GM18505 (cell line): ENCODE data around the gene ITGAL.

Source experiments
- ATAC-seq: cut with Tn5 transposase; IDR thresholded peaks from one replicate; pipeline ENCODE4 v1.9.1; 2021; ENCODE audit not compliant: unreplicated experiment
- POLR2A ChIP-seq: IDR thresholded peaks from 4 replicates; pipeline ENCODE4 v1.6.1; 2011; ENCODE audit warnings: borderline replicate concordance; ENCODE audit not compliant: insufficient read depth, insufficient read length; ENCODE audit errors: extremely low read depth

The ITGAL gene

GRCh38 chr16:30558789-30559377 lies 86.3 kb downstream of the ITGAL start:
- no peak for TF ChIP-seq POLR2A
- no peak for ATAC-seq

DNA sequence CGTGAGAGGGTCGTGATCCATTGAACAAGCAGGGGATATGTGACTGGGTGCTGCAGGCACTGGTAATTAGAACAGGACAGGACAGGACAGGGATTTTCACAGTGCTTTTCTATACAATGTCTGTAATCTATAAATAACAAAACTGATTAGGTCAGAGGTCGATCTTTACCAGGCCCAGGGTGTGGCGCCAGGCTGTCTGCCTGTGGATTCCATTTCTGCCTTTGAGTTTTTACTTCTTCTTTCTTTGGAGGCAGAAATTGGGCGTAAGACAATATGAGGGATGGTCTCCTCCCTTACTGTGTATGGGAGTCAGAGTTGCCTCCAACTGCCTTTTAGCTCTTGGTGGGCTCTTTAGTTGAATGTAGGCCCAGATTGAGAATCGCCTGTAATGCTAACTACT lies 87.1 kb downstream of the ITGAL start:
- TF ChIP-seq POLR2A, result no peak
- ATAC-seq, result no peak

DNA sequence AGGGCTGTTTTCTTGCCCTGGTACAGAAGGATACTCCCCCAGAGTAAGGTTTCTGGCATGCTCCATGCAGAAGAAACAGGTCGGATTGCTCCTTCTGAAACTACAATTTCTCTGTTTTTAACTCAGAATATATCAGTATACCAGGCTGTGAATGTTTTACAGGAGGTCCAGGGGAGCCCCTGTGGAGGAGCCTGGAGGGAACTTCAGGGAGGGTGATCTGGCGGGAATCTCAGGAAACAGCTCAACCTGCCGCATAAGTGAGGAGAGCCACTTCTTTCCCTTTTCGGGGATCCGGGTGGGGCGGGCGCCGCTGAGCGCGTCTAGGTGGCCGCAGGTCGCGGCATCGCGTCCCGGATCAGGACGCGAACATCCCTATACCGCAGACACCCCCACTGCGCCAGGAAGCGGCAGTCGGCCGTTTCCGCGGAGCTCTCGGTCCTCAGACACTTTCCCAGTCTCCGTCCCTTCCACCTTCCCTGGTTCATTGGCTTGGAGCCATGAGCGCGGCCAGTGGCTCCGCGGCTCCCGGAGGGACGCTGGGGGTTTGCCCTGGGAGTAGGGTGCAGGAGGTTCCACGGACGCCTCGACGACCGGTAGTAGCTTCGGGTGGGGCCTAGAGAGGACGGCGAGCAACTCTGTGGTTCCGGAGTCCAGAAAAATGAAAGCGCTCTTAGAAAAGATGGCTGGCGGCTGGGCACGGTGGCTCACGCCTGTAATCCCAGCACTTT lies 88.7 kb downstream of the ITGAL start:
- no peak for TF ChIP-seq POLR2A
- no peak for ATAC-seq

DNA sequence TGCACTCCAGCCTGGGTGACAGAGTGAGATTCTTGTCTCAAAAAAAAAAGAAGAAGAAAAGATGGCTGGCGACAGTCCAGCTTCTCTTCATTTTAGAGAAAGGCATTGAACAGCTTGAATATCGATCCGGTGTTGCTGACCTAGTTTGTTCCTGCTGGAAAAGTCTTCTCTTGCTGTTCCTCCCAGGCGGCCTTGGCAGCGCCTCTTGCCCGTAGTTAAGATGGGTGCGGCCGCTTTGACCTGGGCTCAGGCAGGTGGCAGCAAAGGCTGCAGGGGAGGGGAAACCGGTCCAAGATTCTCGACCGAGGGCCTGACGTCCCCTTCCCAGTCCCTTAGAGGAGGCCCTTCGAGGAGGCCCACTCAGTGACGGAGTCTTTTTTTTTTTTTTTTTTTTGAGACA lies 89.5 kb downstream of the ITGAL start:
- ATAC-seq, result no peak
- TF ChIP-seq POLR2A, result no peak

- TF ChIP-seq POLR2A, result no peak
- ATAC-seq, result no peak
These were observed 93.0 kb downstream of the ITGAL start for GRCh38 chr16:30565526-30565925.

DNA sequence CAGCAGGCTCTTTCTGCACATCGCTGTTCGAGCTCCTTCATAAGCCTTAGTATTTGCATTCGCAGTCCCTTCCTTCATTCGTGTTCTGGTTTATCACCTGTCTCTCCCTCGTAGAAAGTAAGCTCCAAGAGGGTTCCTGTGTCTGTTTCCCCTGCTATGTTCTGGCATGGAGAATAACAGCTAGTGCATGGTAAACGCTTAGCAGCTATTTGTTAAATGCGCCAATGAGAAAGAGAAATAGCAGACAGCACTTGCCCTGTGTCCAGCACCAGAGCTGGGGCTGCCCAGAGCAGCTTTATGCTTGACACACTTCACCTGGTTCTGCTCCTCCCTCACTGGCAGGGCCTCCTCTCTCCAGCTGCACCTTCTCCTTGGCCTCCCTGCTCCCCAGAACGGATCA lies 93.4 kb downstream of the ITGAL start:
- ATAC-seq, result no peak
- no peak for TF ChIP-seq POLR2A

GRCh38 chr16:30566531-30566930 lies 94.0 kb downstream of the ITGAL start:
- ATAC-seq, result no peak

GRCh38 chr16:30567160-30567990 lies 94.8 kb downstream of the ITGAL start:
- no peak for TF ChIP-seq POLR2A
- ATAC-seq, result no peak

More at GRCh38 chr16:30566531-30566930, 94.0 kb downstream of the ITGAL start:
- no peak for TF ChIP-seq POLR2A

DNA sequence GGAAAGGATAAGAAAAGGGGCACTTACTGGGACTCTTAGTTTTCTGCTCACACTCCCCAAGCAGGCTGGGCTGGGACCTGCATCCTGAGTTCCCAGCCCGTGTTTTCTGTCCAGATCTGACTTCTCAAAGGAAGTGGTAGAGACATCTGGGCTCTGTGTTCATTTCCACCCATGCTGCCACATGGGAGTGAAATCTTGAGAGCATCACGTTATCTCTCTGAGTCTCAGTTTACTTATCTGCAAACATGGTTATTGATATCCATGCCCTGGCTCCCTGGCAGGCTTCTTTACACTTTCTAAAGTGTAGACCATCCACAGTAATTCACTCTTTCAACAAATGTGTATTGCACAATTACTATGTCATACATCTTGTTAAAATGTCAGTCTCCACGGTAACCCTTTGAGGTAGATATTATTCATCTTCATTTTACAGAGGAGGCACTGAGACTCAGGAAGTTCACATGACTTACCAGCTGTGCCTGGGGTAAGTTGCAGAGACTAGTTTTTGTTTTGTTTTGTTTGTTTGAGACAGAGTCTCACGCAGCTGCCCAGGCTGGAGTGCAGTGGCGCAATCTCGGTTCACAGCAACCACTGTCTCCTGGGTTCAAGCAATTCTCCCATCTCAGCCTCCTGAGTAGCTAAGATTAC lies 95.6 kb downstream of the ITGAL start:
- no peak for TF ChIP-seq POLR2A
- peak; percentile 28 for ATAC-seq

DNA sequence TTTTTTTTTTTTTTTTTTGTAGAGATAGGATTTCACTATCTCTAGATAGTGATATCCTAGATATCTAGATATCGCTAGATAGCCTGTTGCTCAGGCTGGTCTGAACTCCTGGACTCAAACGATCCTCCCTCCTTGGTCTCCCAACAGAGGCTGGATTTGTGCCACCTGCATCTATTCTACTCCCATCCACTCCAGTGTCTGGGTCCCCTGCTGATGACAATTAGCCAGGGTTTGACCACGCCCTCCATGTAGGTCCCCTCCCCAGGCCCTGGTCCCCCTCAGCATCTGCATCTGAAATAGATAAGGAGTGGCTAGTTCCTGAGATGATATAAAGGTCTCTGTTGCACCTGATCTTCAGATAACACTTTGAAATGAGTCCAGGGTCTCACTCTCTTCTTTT lies 96.7 kb downstream of the ITGAL start:
- no peak for ATAC-seq

DNA sequence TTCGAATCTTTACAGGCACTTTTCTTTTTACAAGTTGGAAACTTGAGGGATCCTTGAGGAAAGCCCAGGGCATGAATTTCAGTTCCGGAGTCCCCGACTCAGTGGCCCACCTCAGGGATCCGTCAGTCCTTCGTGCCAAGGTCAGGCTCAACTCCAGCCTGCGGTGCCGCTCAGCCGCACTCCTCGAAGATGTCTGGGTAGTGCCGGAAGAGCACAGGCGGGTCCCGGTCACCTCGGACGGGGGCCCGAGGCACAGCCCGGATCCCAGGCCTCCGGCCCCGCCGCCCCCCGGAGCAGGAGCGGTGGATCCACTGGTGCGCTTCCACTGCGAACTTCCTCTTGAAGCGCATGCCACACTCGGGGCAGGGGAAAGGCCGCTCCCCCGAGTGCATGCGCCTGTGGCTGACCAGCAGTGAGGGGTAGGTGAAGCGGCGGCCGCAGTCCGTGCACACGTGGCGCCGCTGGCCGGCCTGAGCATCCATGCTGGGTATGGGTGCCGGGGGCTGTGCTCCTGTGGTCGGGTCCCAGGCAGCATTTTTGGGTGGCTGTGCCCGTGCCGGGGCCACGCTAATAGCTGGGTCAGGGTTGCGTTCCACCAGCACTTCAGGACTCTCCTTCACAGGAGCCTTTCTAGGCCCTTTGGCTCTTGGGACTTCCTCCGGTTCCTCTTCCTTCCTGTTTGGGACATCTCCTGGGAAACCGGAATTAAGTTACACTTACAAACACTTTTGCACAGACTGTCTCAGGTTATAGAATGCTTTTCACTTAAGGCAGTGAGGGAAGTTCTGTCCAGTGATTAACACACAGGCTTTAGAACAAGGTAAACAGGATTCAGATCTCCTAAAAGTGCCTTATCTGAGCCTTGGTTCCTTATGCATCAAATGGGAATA lies 97.4 kb downstream of the ITGAL start:
- TF ChIP-seq POLR2A, result no peak
- ATAC-seq, result no peak

More for the DNA sequence above, 96.7 kb downstream of the ITGAL start:
- TF ChIP-seq POLR2A, result no peak
